H1 (cell line): ENCODE data around the gene BMERB1. TPM values are rescaled to one million over a fixed set of nuclear protein-coding genes. Genes with fewer than 3 reads are reported as not detected.

Experiments
- CTCF ChIA-PET: fragments of 300-600 bp; sonication (Branson Sonifier 250); formaldehyde crosslinking; loops from one replicate; lab custom pipeline; 2021; ENCODE audit not compliant: partially characterized antibody; lab: Charles Lee
- POLR2A ChIA-PET: fragments of 300-600 bp; sonication (Branson Sonifier 250); formaldehyde crosslinking; loops from one replicate; lab custom pipeline; 2021; ENCODE audit warnings: inconsistent platforms; ENCODE audit not compliant: partially characterized antibody; lab: Charles Lee
- DNase-seq, 2 experiments: peaks; one replicate each; pipeline versions ENCODE4 v3.0.0 to v3.0.0-alpha.2; 2010 to 2022; ENCODE audit warnings: low spot score in 2 of 2, low read depth in 1 of 2, mixed read lengths in 1 of 2
- FAIRE-seq: peaks from 2 replicates; lab custom pipeline; 2011; peaks lifted over from hg19 to GRCh38; lab: Jason Lieb, UNC
- H2AFZ ChIP-seq: 2 replicates; pipeline ENCODE4 v1.8.1; 2012; ENCODE audit warnings: low read length, inconsistent platforms
- H2AK5ac ChIP-seq: 2 replicates; pipeline ENCODE4 v1.6.1; 2013; ENCODE audit warnings: low read depth, low read length
- H2BK120ac ChIP-seq: replicated peaks from 2 replicates; pipeline ENCODE3; 2013; ENCODE audit warnings: low read depth, low read length, inconsistent platforms
- H2BK12ac ChIP-seq: 2 replicates; pipeline ENCODE4 v1.6.1; 2013; ENCODE audit warnings: low read depth, low read length
- H2BK15ac ChIP-seq: 2 replicates; pipeline ENCODE4 v1.6.1; 2013; ENCODE audit warnings: low read length
- H2BK20ac ChIP-seq: 2 replicates; pipeline ENCODE4 v1.6.1; 2013; ENCODE audit warnings: low read length
- H2BK5ac ChIP-seq: 2 replicates; pipeline ENCODE4 v1.6.1; 2013; ENCODE audit warnings: low read depth, low read length
- H3K14ac ChIP-seq: 2 replicates; pipeline ENCODE4 v1.6.1; 2013; ENCODE audit warnings: inconsistent platforms; ENCODE audit not compliant: insufficient read length
- H3K18ac ChIP-seq: 2 replicates; pipeline ENCODE4 v1.6.1; 2013; ENCODE audit warnings: low read length; ENCODE audit errors: extremely low read depth
- H3K23ac ChIP-seq: 2 replicates; pipeline ENCODE4 v1.6.1; 2013; ENCODE audit warnings: inconsistent platforms; ENCODE audit not compliant: insufficient read length
- H3K23me2 ChIP-seq: 2 replicates; pipeline ENCODE4 v1.6.1; 2013; ENCODE audit warnings: low read depth, low read length
- H3K27ac ChIP-seq: 2 replicates; pipeline ENCODE4 v1.6.1; 2011; ENCODE audit warnings: low read depth, low read length, inconsistent platforms
- H3K27me3 ChIP-seq, 4 experiments: replicated peaks in 1 of 4; 1 replicate in 1 of 4; 2 replicates in 3 of 4; pipeline versions ENCODE4 v1.6.1 to v1.8.1; 2011 to 2013; ENCODE audit warnings: low read length in 3 of 4, mild to moderate bottlenecking in 3 of 4, inconsistent platforms in 2 of 4, mixed read lengths in 2 of 4, moderate library complexity in 1 of 4; ENCODE audit not compliant: control insufficient read depth in 3 of 4, insufficient read depth in 3 of 4; ENCODE audit errors: extremely low read depth in 1 of 4
- H3K36me3 ChIP-seq, 4 experiments: 2 replicates each; pipeline versions ENCODE4 v1.6.1 to v1.8.1; 2011 to 2013; ENCODE audit warnings: mild to moderate bottlenecking in 4 of 4, low read length in 3 of 4, moderate library complexity in 2 of 4, control low read depth in 1 of 4, inconsistent platforms in 1 of 4; ENCODE audit not compliant: insufficient read depth in 4 of 4, control insufficient read depth in 2 of 4
- H3K4ac ChIP-seq: replicated peaks from 2 replicates; pipeline ENCODE3; 2013; ENCODE audit warnings: low read length, low read depth, mixed read lengths, inconsistent platforms; ENCODE audit not compliant: insufficient read length
- H3K4me1 ChIP-seq, 4 experiments: replicated peaks in 1 of 4; 1 replicate in 1 of 4; 2 replicates in 3 of 4; pipeline versions ENCODE4 v1.6.1 to v1.8.1; 2011 to 2013; ENCODE audit warnings: low read length in 3 of 4, inconsistent platforms in 2 of 4, mixed read lengths in 1 of 4; ENCODE audit not compliant: insufficient read depth in 4 of 4, control insufficient read depth in 3 of 4
- H3K4me2 ChIP-seq, 2 experiments: 2 replicates each; pipeline versions ENCODE4 v1.6.1 to v1.8.1; 2011 to 2013; ENCODE audit warnings: low read depth in 2 of 2, low read length in 2 of 2, control low read depth in 1 of 2, inconsistent platforms in 1 of 2, mild to moderate bottlenecking in 1 of 2; ENCODE audit not compliant: insufficient read depth in 1 of 2
- H3K4me3 ChIP-seq, 4 experiments: fragments of 200-600, 300-600 bp in 1 of 4; sonication (generic), shearing (Covaris generic), sonication (Bioruptor Twin) in 1 of 4; 2 replicates each; pipeline versions ENCODE4 v1.5.1 to v1.8.1; 2011 to 2016; ENCODE audit warnings: low read length in 4 of 4, low read depth in 3 of 4, control low read depth in 2 of 4, inconsistent platforms in 2 of 4, mild to moderate bottlenecking in 2 of 4, mixed read lengths in 1 of 4, moderate library complexity in 1 of 4; ENCODE audit not compliant: insufficient read depth in 2 of 4; ENCODE audit errors: extremely low read depth in 1 of 4
- H3K56ac ChIP-seq: replicated peaks from 2 replicates; pipeline ENCODE3; 2013; ENCODE audit warnings: low read depth, mild to moderate bottlenecking, mixed read lengths, low read length, inconsistent platforms; ENCODE audit not compliant: insufficient read length
- H3K79me1 ChIP-seq: 2 replicates; pipeline ENCODE4 v1.6.1; 2013; ENCODE audit warnings: low read depth, low read length, control low read depth
- H3K79me2 ChIP-seq, 2 experiments: 2 replicates each; pipeline versions ENCODE4 v1.6.1 to v1.8.1; 2012 to 2013; ENCODE audit warnings: low read length in 2 of 2, mild to moderate bottlenecking in 2 of 2, inconsistent platforms in 1 of 2; ENCODE audit not compliant: insufficient read depth in 2 of 2, control insufficient read depth in 1 of 2
- H3K9ac ChIP-seq, 4 experiments: replicated peaks in 1 of 4; 1 replicate in 1 of 4; 2 replicates in 3 of 4; pipeline versions ENCODE4 v1.6.1 to v1.8.1; 2011 to 2013; ENCODE audit warnings: low read depth in 3 of 4, low read length in 3 of 4, control low read depth in 2 of 4, mild to moderate bottlenecking in 2 of 4, moderate library complexity in 2 of 4, inconsistent platforms in 1 of 4; ENCODE audit errors: extremely low read depth in 1 of 4
- H3K9me3 ChIP-seq, 2 experiments: 2 replicates each; pipeline versions ENCODE4 v1.6.1 to v1.8.1; 2012 to 2013; ENCODE audit warnings: mild to moderate bottlenecking in 2 of 2, moderate library complexity in 2 of 2, control low read depth in 1 of 2, inconsistent platforms in 1 of 2, low read depth in 1 of 2, low read length in 1 of 2, mixed read lengths in 1 of 2; ENCODE audit not compliant: insufficient read depth in 2 of 2
- H4K20me1 ChIP-seq, 2 experiments: replicated peaks in 1 of 2; 2 replicates each; pipeline versions ENCODE3 to v1.8.1; 2011 to 2013; ENCODE audit warnings: inconsistent platforms in 2 of 2, low read length in 2 of 2, mild to moderate bottlenecking in 1 of 2; ENCODE audit not compliant: insufficient read depth in 2 of 2, control insufficient read depth in 1 of 2
- H4K5ac ChIP-seq: 2 replicates; pipeline ENCODE4 v1.6.1; 2013; ENCODE audit warnings: low read length, low read depth, mixed read lengths, inconsistent platforms; ENCODE audit not compliant: insufficient read length
- H4K8ac ChIP-seq: 2 replicates; pipeline ENCODE4 v1.8.0; 2013; ENCODE audit warnings: mild to moderate bottlenecking, moderate library complexity, low read length, inconsistent platforms; ENCODE audit not compliant: insufficient read depth; ENCODE audit errors: extremely low read depth
- H4K91ac ChIP-seq: replicated peaks from 2 replicates; pipeline ENCODE3; 2013; ENCODE audit warnings: low read length, mixed read lengths, inconsistent platforms; ENCODE audit not compliant: insufficient read length
- BACH1 ChIP-seq: IDR thresholded peaks from 2 replicates; pipeline ENCODE4 v1.6.1; 2012; ENCODE audit warnings: low read length, improper control_type of control experiment
- KDM4A ChIP-seq: IDR thresholded peaks from one replicate; pipeline ENCODE4 v1.7.1; 2012; ENCODE audit warnings: low read depth, mild to moderate bottlenecking, moderate library complexity, low read length, inconsistent platforms; ENCODE audit not compliant: severe bottlenecking
- NRF1 ChIP-seq: IDR thresholded peaks from 2 replicates; pipeline ENCODE4 v1.6.1; 2011; ENCODE audit warnings: mild to moderate bottlenecking, low read depth, low read length, improper control_type of control experiment
- POU5F1 ChIP-seq: IDR thresholded peaks from 2 replicates; pipeline ENCODE4 v1.6.1; 2011; ENCODE audit warnings: low read depth, mild to moderate bottlenecking, low read length, moderate library complexity
- RXRA ChIP-seq: IDR thresholded peaks from 2 replicates; pipeline ENCODE4 v1.6.1; 2011; ENCODE audit warnings: low read depth, mild to moderate bottlenecking, low read length, moderate library complexity; ENCODE audit not compliant: insufficient read depth
- SP2 ChIP-seq: IDR thresholded peaks from 2 replicates; pipeline ENCODE4 v1.6.1; 2012; ENCODE audit warnings: mild to moderate bottlenecking, low read length, inconsistent platforms
- SP4 ChIP-seq: IDR thresholded peaks from 2 replicates; pipeline ENCODE4 v1.6.1; 2012; ENCODE audit warnings: low read length, inconsistent platforms
- SUZ12 ChIP-seq: fragments of 200-600 bp; sonication (generic); IDR thresholded peaks from 2 replicates; pipeline ENCODE4 v1.6.1; 2012; ENCODE audit warnings: mild to moderate bottlenecking, inconsistent platforms, low read length, moderate library complexity, mixed read lengths
- TAF7 ChIP-seq: optimal IDR thresholded peaks from 2 replicates; pipeline ENCODE3; 2011; ENCODE audit warnings: low read depth, mild to moderate bottlenecking, inconsistent platforms, low read length, moderate library complexity, borderline replicate concordance
- YY1 ChIP-seq: IDR thresholded peaks from 2 replicates; pipeline ENCODE4 v1.6.1; 2011; ENCODE audit warnings: low read depth, mild to moderate bottlenecking, low read length
- WGBS, 2 experiments: shearing (Covaris generic) in 1 of 2; methylation state at CpG; one replicate each; pipeline versions ENCODE4 v1.1.6 to v1.1.7; 2013 to 2015; ENCODE audit warnings: low lambda C conversion rate in 2 of 2, mixed read lengths in 2 of 2, inconsistent platforms in 1 of 2, low coverage in 1 of 2, missing lambda C conversion rate in 1 of 2; ENCODE audit not compliant: insufficient replicate concordance in 2 of 2, insufficient coverage in 1 of 2, insufficient read length in 1 of 2; ENCODE audit errors: extremely low coverage in 1 of 2, missing lambda C conversion rate in 1 of 2; 5-methylcytosine and 5-hydroxymethylcytosine counted together
- polyA plus RNA-seq, 7 experiments: library from polyadenylated mRNA; depleted of rRNA in 3 of 7; stranded (reverse) in 5 of 7; unstranded in 2 of 7; fragments of >200 nt in 5 of 7; fragments of 200-250 nt in 2 of 7; gene quantifications; 1 replicate in 5 of 7; 2 replicates in 1 of 7; 4 replicates in 1 of 7; pipeline versions ENCODE4 v1.2.1 to v1.2.3, GENCODE V29; 2011 to 2013; ENCODE audit warnings: missing spikeins in 2 of 7, mixed read lengths in 2 of 7
- total RNA-seq: library from RNA; stranded (reverse); fragmentation: NEBNext Ultra II Directional; extraction: Animal tissue kit (Norgen Biotek cat#: 25700); gene quantifications from 2 replicates; pipeline ENCODE4 v1.2.1, GENCODE V29; 2021
- TF ChIP-seq, protein P1 (sequence below): IDR thresholded peaks from 2 replicates; pipeline ENCODE4 v1.6.1; 2012; ENCODE audit warnings: inconsistent platforms

The BMERB1 gene
- total and polyA plus RNA-seq, 2 of the 8 experiments (the other 6 are each of a cell fraction or from before 2014, with no cell fraction given), result 23.5 to 27.1 TPM

DNA sequence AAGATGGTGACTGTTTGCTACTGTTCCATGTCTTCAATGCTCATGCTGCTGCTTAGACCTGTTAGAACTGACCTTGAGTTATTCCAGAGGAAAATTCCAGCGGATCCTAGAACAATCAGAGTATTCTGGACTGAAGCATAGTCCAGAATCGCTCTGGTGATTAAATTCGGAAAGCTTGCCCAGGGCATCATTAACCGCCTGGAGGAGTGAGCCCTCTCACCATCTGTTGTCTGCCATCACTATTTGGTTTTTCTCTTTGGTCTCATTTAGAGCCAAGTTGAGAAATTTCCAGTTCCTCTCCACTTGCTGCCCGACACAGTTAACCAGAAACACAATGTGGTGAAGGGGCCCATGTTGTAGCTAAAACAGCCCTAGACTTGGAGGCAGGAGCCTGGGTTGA, 104.1 kb downstream of the BMERB1 start:
- Histone ChIP-seq H3K4me2 (no peak overlapping the region), H4K5ac (no peak overlapping the region), H3K9ac (no peak overlapping the region), H3K36me3 (no peaks in the 10 kb centered on the region; a peak in 1 of 8 replicates), H3K4me3 (no peak overlapping the region), H3K18ac (no peak overlapping the region), H3K14ac (no peak overlapping the region), H2BK5ac (no peak overlapping the region), H4K20me1 (no peaks in the 10 kb centered on the region), H2BK12ac (no peak overlapping the region), H3K4ac (no peak overlapping the region), H3K27ac (no peak overlapping the region), H3K9me3 (peaks cover 7 to 9% of the 10 kb centered on the region in 2 experiments; a peak in 3 of 4 replicates), H3K23me2 (no peaks in the 10 kb centered on the region), H2AFZ (no peak overlapping the region), H2BK15ac (no peak overlapping the region), H2AK5ac (no peak overlapping the region), H3K79me2 (peaks cover 0 to 3% of the 10 kb centered on the region in 2 experiments; a peak in 1 of 4 replicates), H3K27me3 (no peaks in the 10 kb centered on the region), H4K8ac (no peak overlapping the region), H4K91ac (no peak overlapping the region), H3K23ac (no peak overlapping the region), H3K79me1 (no peaks in the 10 kb centered on the region), H3K4me1 (peaks cover 0 to 17% (median 9%) of the 10 kb centered on the region in 4 experiments; a peak in 5 of 7 replicates), H2BK120ac (no peak overlapping the region), H3K56ac (no peak overlapping the region), H2BK20ac (no peak overlapping the region)
- WGBS, 2 experiments, result 89% methylated on average over 5 of the region's 5 CpGs; no CpG with 5 or more reads in 1 of the 2 experiments
- no peak for FAIRE-seq
- ChIA-PET CTCF (interaction anchor here (0.9 to 4.8 kb wide), 6 partner anchors 9 to 112 kb away, joined by 4 to 42 read pairs (median 5); no protein-coding TSS in a partner anchor), POLR2A (interaction anchor here (1.0 to 1.1 kb wide), 2 partner anchors 22 to 28 kb away, joined by 3 read pairs; no protein-coding TSS in a partner anchor)
- no peak for DNase-seq
- TF ChIP-seq BACH1, result no peak
- no peak for TF ChIP-seq YY1
- no peak for TF ChIP-seq RXRA
- TF ChIP-seq TAF7, result no peak
- TF ChIP-seq, protein P1, sequence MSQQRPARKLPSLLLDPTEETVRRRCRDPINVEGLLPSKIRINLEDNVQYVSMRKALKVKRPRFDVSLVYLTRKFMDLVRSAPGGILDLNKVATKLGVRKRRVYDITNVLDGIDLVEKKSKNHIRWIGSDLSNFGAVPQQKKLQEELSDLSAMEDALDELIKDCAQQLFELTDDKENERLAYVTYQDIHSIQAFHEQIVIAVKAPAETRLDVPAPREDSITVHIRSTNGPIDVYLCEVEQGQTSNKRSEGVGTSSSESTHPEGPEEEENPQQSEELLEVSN, result no peak
- no peak for TF ChIP-seq SP2
- no peak for TF ChIP-seq SUZ12
- no peak for TF ChIP-seq NRF1
- TF ChIP-seq POU5F1, result no peak
- TF ChIP-seq SP4, result no peak
- TF ChIP-seq KDM4A, result no peak
